Gastroesophageal sphincter (tissue), 3 donors: Measurements from ENCODE around the gene ORAI3.

Experiments used
- POLR2A ChIP-seq, 2 donors: fragments of 450-650 bp; IDR thresholded peaks; one replicate each; pipeline ENCODE4 v1.6.1; 2017; ENCODE audit warnings: antibody characterized with exemption in 2 of 2, mild to moderate bottlenecking in 2 of 2, moderate library complexity in 1 of 2
- POLR2AphosphoS5 ChIP-seq: sonication (generic); formaldehyde crosslinking; IDR thresholded peaks from one replicate; pipeline ENCODE4 v1.6.1; 2017; ENCODE audit warnings: antibody characterized with exemption
- TF ChIP-seq, protein P1 (sequence below), 4 experiments: fragments of 200-600 bp in 2 of 4; fragments of 450-650 bp in 2 of 4; sonication (generic) in 1 of 4; IDR thresholded peaks; one replicate each; pipeline ENCODE4 v1.5.1; 2017 to 2019; ENCODE audit warnings: antibody characterized with exemption in 4 of 4, mild to moderate bottlenecking in 2 of 4, moderate library complexity in 2 of 4

DNA sequence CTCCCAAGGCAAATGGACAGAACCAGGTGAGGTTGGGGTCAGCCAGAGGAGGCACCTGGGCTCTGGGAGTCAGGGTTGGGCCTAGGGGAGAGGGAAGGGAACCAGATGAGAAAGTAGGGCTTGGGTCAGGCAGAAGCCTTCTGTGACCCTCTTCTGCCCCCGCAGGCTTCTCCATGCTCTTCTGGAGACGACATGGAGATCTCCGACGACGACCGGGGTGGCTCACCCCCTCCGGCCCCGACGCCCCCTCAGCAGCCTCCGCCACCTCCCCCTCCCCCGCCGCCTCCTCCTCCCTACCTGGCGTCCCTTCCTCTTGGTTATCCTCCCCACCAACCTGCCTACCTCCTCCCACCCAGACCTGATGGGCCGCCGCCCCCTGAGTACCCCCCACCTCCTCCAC is 16.6 kb downstream of the ORAI3 start:
- TF ChIP-seq, protein P1, sequence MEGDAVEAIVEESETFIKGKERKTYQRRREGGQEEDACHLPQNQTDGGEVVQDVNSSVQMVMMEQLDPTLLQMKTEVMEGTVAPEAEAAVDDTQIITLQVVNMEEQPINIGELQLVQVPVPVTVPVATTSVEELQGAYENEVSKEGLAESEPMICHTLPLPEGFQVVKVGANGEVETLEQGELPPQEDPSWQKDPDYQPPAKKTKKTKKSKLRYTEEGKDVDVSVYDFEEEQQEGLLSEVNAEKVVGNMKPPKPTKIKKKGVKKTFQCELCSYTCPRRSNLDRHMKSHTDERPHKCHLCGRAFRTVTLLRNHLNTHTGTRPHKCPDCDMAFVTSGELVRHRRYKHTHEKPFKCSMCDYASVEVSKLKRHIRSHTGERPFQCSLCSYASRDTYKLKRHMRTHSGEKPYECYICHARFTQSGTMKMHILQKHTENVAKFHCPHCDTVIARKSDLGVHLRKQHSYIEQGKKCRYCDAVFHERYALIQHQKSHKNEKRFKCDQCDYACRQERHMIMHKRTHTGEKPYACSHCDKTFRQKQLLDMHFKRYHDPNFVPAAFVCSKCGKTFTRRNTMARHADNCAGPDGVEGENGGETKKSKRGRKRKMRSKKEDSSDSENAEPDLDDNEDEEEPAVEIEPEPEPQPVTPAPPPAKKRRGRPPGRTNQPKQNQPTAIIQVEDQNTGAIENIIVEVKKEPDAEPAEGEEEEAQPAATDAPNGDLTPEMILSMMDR (IDR thresholded peaks at IDR 0.05) = no peak
- TF ChIP-seq POLR2AphosphoS5 (no peak), POLR2A (IDR thresholded peaks at IDR 0.05) (no peak)
